Measurements from ENCODE around the gene USP43.

DNA sequence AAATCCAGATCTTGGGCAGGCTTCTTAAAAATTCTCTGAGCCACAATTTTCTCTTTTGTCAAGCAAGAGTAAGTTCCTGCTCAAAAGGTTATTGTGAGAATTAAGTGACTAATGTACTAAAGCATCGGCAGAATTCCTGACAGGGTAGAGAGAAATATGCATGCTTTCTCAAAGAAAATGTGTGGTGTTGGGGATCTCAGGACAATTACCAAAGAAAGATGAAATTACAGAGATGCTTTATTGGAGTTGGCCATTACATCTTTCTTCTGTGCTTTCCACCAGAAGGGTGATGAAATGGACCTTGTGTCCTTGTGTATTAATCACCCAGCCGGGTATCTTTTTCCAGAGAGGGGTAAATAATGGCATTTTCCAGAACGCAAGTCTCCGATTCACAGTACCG lies 1.7 kb upstream of the USP43 start:
- TF ChIP-seq, protein P1, sequence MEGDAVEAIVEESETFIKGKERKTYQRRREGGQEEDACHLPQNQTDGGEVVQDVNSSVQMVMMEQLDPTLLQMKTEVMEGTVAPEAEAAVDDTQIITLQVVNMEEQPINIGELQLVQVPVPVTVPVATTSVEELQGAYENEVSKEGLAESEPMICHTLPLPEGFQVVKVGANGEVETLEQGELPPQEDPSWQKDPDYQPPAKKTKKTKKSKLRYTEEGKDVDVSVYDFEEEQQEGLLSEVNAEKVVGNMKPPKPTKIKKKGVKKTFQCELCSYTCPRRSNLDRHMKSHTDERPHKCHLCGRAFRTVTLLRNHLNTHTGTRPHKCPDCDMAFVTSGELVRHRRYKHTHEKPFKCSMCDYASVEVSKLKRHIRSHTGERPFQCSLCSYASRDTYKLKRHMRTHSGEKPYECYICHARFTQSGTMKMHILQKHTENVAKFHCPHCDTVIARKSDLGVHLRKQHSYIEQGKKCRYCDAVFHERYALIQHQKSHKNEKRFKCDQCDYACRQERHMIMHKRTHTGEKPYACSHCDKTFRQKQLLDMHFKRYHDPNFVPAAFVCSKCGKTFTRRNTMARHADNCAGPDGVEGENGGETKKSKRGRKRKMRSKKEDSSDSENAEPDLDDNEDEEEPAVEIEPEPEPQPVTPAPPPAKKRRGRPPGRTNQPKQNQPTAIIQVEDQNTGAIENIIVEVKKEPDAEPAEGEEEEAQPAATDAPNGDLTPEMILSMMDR (IDR thresholded peaks at IDR 0.05) = no peak
- TF ChIP-seq POLR2AphosphoS5 (IDR thresholded peaks at IDR 0.05) (no peak), POLR2A (IDR thresholded peaks at IDR 0.05; ENCODE audit: low read depth) (no peak)

Measured in esophagus muscularis mucosa (tissue), 3 donors.